ENCODE measurements around the gene SLC6A19.

The SLC6A19 gene

GRCh38 chr5:1211701-1212100 lies 10.3 kb downstream of the SLC6A19 start:
- DNase-seq, result no peak

DNA sequence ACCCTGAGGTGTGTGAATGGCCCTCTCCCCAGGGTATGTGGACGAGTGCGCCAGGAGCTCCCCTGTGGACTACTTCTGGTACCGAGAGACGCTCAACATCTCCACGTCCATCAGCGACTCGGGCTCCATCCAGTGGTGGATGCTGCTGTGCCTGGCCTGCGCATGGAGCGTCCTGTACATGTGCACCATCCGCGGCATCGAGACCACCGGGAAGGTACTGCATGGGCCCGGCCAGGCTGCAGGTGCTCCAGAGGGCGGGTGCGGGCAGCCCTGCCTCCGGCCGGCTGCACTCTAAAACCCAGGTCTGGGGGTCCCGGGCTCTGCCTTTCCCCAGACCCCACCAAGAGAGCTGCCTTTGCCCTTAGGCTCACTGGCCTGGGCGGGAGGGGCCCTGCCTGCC lies 10.9 kb downstream of the SLC6A19 start:
- no peak for DNase-seq

DNA sequence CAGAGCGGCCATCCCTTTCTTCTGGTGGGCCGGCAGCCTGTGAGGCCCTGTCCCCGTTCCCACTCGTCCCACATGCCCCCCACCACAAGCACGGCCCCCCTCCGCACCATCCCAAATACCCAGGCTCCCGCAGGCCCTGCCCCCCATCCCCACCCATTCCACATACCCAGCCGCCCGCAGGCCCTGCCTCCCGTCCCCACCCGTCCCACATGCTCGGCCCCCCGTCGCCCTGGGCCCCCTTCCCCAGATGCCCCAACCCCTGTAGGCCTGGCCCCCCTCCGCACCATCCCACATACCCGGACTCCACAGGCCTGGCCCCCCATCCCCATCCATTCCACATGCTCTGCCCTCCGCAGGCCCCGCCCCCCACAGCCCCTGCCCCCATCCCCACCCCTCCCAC lies 11.5 kb downstream of the SLC6A19 start:
- no peak for DNase-seq

DNA sequence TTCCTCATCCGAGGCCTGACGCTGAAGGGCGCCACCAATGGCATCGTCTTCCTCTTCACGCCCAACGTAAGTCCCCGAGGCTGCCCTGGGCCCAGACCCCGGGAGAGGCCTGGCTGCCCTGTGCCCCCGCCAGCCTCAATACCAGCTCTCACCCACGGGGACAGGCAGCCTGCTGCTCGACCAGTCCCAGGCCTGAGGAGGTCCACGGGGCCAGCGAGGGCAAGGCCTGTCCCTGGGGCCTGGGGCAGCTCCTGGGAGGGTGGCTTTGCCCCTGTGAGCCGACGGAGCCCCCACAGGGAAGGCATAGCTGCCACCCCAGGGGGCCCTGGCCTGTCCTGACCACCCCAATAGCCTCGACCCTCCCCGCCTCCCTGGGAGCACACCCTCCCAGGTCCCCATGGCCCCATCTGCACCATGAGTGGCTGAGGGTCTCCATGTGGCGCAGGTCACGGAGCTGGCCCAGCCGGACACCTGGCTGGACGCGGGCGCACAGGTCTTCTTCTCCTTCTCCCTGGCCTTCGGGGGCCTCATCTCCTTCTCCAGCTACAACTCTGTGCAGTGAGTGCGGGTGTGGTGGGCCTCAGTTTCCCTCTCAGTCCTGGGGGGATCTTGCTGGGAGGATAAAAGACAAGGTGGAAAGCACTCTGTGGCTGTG lies 12.2 kb downstream of the SLC6A19 start:
- no peak for DNase-seq

GRCh38 chr5:1214163-1214935 lies 13.0 kb downstream of the SLC6A19 start:
- DNase-seq, result no peak

DNA sequence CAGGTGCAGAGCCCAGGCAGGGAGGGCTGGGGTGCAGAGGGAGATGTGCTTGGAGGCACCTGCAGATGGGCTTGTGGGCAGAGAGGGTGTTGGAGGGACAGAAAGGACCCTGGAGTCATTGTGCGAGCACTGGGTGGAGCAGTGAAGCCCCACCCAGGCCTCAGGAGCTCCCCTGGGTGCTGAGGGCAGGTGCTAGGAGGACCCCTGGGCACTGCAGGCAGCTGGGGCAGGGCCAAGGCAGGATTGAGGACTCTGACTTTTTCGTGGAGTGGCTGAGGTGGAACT lies 13.5 kb downstream of the SLC6A19 start:
- no peak for DNase-seq

DNA sequence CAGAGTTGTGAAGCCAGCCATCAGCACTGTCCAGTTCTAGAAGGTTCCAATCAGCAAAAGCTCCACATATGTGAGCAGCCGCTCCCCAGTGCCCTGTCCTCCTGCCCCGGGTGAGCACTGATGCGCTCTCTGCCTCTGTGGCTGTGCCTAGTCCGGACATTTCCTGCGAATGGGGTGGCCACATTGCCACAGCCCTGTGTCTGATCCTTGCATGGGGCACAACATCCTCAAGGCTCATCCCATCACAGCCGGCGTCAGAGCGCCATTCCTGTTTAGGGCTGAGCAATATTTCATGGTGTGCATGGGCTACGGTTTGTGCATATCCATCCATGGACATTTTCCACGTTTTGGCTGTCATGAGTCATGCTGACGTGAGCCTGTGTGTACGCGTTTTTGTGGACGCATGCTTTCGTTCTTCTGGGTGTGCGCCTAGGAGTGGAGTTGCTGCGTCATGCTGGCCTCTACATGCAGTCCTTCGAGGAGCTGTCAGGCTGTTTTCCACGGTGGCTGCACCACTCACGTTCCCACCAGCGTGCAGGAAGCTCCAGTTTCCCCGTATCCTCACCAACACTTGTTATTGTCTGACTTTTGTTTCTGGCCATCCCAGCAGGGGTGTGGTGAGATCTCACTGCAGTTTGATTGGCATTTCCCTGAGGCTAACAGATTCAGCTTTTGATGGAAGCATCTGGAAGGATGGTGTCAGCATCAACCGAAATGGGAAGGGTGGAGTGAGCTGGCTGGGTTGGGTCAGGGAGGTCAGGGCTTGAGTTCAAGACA lies 14.1 kb downstream of the SLC6A19 start:
- DNase-seq, result no peak

DNA sequence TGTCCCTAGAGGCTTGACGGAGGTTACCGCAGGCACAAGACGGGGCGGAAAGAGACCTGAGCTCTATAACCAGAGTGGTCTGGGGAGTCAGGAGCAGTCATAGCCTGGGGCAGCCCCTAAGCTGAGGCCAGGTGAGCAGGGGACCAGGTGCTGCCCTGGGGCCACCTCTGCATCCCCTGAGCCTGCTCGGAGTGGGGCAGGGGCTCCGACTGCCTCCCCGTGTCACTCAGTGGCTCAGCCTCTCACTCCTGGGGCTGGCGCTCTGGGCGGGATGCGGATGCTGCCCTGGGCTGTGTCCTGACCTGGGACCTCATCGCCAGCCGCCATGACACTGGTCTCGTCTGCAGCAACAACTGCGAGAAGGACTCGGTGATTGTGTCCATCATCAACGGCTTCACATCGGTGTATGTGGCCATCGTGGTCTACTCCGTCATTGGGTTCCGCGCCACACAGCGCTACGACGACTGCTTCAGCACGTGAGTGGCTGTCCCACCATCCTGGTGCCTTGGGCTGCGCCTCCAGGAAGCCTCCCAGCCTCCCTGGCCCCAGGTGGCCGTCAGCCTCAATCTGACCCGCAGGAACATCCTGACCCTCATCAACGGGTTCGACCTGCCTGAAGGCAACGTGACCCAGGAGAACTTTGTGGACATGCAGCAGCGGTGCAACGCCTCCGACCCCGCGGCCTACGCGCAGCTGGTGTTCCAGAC lies 15.0 kb downstream of the SLC6A19 start:
- no peak for DNase-seq

- DNase-seq, result no peak
These were observed 15.5 kb downstream of the SLC6A19 start for GRCh38 chr5:1216918-1217295.

DNA sequence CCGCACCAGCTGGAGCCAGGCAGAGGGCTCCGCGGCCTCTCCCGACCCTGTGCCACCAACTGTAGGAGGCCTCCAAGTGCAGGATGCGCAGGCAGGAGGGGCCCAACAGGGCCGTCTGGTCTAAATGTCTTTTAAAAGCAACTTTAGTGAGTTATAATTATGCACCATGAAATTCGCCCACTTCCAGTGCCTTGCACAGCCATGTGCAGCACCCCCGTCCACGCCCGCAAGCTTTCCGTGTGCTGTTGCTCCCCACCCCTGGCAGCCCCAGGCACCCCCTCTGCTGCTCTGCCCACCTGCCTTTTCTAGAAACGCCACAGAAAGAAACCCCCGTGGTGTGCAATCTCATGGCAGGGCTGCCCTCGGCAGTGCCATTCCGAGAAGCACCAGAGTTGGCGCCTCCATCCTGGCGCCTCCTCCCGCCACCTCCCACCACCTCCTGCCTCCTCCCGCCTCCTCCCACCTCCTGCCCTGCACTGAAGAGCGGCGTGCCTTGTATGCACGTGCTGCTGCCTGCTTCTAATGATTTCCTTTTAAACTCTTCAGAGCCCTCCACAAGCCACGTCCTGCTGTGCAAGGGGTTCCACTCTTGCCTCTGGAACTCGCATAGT lies 16.3 kb downstream of the SLC6A19 start:
- DNase-seq, result peak; percentile 23

- DNase-seq, result no peak
These were observed 17.1 kb downstream of the SLC6A19 start for GRCh38 chr5:1218351-1219080.

DNA sequence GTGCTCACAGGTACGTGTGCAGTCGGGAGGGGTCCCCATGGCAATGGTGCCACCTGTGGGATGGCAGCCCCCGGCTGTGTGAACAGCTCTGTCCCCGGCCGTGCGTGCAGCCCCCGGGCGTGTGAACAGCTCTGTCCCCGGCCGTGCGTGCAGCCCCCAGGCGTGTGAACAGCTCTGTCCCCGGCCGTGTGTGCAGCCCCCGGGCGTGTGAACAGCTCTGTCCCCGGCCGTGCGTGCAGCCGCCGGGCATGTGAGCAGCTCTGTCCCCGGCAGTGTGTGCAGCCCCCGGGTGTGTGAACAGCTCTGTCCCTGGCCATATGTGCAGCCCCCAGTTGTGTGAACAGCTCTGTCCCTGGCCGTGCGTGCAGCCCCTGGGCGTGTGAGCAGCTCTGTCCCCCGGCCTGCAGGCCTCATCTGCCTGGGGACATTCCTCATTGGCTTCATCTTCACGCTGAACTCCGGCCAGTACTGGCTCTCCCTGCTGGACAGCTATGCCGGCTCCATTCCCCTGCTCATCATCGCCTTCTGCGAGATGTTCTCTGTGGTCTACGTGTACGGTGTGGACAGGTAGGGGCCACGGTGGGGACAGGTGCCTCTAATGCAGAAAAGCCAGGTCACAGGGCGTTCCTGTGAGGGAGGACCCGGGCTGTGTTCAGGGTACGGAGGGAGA lies 17.8 kb downstream of the SLC6A19 start:
- DNase-seq, result no peak

DNA sequence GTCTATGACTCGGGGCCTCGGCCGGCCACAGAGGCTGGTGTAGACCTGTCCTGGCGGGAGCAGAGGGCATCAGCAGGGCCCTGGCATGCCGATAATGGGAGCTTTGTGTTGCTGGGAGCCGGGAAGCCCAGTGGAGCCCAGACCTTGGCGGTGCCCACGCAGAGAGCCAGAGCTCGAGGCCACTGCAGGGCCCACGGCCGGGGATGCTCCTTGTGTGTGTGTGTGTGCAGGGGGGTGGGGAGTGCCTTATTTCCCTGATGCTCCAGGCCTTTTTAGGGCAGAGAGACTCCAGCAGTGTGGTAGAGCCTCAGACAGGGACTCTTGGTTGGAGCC lies 18.3 kb downstream of the SLC6A19 start:
- no peak for DNase-seq

GRCh38 chr5:1220351-1220750 lies 19.0 kb downstream of the SLC6A19 start:
- no peak for DNase-seq

GRCh38 chr5:1220831-1221230 lies 19.4 kb downstream of the SLC6A19 start:
- no peak for DNase-seq

DNA sequence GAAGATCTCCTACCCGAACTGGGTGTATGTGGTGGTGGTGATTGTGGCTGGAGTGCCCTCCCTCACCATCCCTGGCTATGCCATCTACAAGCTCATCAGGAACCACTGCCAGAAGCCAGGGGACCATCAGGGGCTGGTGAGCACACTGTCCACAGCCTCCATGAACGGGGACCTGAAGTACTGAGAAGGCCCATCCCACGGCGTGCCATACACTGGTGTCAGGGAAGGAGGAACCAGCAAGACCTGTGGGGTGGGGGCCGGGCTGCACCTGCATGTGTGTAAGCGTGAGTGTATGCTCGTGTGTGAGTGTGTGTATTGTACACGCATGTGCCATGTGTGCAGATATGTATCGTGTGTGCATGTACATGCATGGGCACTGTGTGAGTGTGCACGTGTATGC lies 20.3 kb downstream of the SLC6A19 start:
- DNase-seq, result no peak

- DNase-seq, result no peak
These were observed 20.8 kb downstream of the SLC6A19 start for GRCh38 chr5:1222147-1222546.

DNA sequence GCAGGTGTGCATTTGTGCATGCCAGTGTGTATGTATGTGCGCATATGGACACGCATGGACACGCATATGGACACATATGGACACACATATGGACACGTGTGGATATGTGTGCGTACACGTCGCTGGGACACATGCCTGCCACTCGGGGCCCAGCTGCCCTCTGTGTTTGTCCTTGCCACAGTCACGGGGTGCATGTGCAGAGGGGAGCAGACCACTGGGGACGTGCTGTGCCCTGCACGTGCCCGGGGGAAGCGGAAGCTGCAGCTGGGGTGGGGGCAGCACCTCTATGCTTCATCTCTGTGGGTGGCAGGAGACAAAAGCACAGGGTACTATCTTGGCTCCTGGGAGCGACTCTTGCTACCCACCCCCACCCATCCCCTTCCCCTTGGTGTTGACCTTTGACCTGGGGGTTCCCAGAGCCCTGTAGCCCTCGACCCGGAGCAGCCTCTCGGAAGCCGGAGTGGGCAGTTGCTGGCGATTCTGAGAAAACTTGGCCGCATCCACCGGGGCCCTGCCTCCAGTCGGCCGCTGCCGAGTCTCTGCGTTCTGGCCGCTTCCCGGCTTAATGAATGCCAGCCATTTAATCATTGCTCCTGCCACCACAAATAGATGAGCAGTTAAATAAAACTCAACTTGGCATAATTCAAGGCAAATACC lies 21.4 kb downstream of the SLC6A19 start:
- no peak for DNase-seq

DNA sequence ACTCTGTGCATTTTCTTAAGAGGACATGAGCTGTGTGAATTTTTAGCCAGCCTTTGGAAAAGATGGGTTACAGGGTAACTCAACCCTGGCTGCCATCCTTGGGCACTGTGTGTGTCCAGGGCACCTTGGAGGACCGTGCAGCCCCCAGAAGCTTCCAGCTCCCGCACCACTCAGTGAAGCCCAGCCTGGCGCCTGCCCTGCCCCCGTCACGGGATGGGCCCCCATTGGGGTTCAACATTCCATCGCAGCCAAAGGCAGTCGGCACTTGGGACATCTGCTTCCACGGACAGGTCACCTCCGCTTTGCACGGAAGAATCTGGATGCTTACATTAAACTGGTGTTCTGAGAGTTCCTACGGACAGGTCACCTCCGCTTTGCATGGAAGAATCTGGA lies 21.9 kb downstream of the SLC6A19 start:
- no peak for DNase-seq

DNA sequence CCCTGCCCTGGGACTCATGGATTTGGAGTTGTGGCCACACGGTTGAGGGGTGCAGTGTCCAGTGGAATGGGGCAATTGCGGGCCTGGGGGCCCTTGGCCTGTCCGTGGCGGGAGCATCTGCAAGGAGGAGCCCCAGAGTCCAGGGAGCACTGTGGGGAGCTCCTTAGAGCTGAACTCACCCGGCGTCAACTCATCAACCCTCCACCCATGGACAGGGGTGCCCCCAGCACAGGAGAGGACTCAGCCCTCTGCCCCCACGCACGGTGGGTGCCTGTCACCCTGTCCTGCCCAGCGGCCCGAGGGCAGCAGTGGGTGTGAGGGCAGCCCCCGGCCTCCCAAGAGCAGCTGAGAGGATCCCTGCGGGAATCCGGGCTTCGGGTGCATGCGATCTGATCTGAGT lies 23.2 kb downstream of the SLC6A19 start:
- no peak for DNase-seq

- DNase-seq, result no peak
These were observed 23.7 kb downstream of the SLC6A19 start, which contains the start of gene SLC6A18 for GRCh38 chr5:1225081-1225480. Gene SLC6A18 (plus strand): TSS chr5:1225381. CDS start chr5:1225478, 97 bp downstream.

Measured in hematopoietic multipotent progenitor cell treated with erythropoietin and hydrocortisone succinate and interleukin-3 and kit ligand, for 6 days (in vitro differentiated cells).